Endothelial cell of umbilical vein (primary cell): ENCODE results near the gene PPFIBP2.

Source experiments
- JUN ChIP-seq: IDR thresholded peaks from 2 replicates; pipeline ENCODE4 v1.6.1; 2011; ENCODE audit warnings: borderline replicate concordance, low read depth; ENCODE audit not compliant: insufficient read length, insufficient read depth
- TF ChIP-seq, protein P1 (sequence below), 2 donors: IDR thresholded peaks; 1 replicate in 1 of 2; 2 replicates in 1 of 2; pipeline ENCODE4 v1.5.1; 2011; ENCODE audit warnings: low read length in 2 of 2, mild to moderate bottlenecking in 2 of 2, moderate library complexity in 2 of 2, control low read depth in 1 of 2, inconsistent platforms in 1 of 2, low read depth in 1 of 2; ENCODE audit not compliant: insufficient read depth in 1 of 2; ENCODE audit errors: extremely low read depth in 1 of 2

GRCh38 chr11:7532405-7533145, 18.8 kb downstream of the PPFIBP2 start:
- TF ChIP-seq, protein P1, sequence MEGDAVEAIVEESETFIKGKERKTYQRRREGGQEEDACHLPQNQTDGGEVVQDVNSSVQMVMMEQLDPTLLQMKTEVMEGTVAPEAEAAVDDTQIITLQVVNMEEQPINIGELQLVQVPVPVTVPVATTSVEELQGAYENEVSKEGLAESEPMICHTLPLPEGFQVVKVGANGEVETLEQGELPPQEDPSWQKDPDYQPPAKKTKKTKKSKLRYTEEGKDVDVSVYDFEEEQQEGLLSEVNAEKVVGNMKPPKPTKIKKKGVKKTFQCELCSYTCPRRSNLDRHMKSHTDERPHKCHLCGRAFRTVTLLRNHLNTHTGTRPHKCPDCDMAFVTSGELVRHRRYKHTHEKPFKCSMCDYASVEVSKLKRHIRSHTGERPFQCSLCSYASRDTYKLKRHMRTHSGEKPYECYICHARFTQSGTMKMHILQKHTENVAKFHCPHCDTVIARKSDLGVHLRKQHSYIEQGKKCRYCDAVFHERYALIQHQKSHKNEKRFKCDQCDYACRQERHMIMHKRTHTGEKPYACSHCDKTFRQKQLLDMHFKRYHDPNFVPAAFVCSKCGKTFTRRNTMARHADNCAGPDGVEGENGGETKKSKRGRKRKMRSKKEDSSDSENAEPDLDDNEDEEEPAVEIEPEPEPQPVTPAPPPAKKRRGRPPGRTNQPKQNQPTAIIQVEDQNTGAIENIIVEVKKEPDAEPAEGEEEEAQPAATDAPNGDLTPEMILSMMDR (IDR thresholded peaks at IDR 0.05; ENCODE audit: extremely low read depth in 1 of 2, insufficient read depth in 1 of 2, low read depth in 1 of 2, low read length in 2 of 2) = no peak
- no peak for TF ChIP-seq JUN
